HG03066 (cell line): Measurements from ENCODE around the gene PCDHB3.
"Not testable (repeated sequence)": the region's sequence is repeated elsewhere in the genome, so short reads cannot be mapped to it uniquely, and the experiment has no call there.

Source experiments
- ATAC-seq: cut with Tn5 transposase; IDR thresholded peaks from one replicate; pipeline ENCODE4 v1.9.1; 2021; ENCODE audit warnings: low read depth; ENCODE audit not compliant: unreplicated experiment

PCDHB3 gene

DNA sequence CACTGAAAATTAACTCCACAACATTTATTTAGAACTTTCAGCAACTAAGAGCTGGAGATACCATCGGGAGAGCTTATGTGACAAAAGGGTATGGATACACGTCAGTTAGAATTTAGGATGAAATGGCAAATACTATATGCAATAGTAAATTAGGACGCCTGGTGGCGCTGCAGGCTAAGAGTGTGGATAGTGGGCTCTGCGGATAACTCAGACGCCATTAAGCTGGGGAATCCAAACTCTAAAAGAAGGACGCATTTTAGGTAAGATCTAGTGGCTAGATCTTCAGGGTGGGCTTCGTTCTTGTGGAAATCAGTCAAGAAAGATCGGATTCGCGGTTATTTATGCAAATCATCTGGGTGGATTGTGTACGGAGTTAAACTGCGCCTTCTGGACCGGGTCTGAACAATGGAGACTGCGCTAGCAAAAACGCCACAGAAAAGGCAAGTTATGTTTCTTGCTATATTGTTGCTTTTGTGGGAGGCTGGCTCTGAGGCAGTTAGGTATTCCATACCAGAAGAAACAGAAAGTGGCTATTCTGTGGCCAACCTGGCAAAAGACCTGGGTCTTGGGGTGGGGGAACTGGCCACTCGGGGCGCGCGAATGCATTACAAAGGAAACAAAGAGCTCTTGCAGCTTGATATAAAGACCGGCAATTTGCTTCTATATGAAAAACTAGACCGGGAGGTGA, 34.9 kb downstream of the PCDHB3 start, which contains the start of gene PCDHB5:
TSS of gene PCDHB5 (plus strand) at position 177 of the 688 bp plus-strand sequence. CDS start at position 406, 229 bp downstream.
- ATAC-seq: no peak

DNA sequence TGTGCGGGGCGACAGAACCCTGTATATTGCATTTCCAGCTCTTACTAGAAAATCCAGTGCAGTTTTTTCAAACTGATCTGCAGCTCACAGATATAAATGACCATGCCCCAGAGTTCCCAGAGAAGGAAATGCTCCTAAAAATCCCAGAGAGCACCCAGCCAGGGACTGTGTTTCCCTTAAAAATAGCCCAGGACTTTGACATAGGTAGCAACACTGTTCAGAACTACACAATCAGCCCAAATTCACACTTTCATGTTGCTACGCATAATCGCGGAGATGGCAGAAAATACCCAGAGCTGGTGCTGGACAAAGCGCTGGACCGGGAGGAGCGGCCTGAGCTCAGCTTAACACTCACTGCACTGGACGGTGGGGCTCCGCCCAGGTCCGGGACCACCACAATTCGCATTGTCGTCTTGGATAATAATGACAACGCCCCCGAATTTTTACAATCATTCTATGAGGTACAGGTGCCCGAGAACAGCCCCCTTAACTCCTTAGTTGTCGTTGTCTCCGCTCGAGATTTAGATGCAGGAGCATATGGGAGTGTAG, 35.5 kb downstream of the PCDHB3 start:
- no peak for ATAC-seq

DNA sequence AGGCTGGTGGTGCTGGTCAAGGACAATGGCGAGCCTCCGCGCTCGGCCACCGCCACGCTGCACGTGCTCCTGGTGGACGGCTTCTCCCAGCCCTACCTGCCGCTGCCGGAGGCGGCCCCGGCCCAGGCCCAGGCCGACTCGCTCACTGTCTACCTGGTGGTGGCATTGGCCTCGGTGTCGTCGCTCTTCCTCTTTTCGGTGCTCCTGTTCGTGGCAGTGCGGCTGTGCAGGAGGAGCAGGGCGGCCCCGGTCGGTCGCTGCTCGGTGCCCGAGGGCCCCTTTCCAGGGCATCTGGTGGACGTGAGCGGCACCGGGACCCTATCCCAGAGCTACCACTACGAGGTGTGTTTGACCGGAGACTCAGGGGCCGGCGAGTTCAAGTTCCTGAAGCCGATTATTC, 37.1 kb downstream of the PCDHB3 start:
- ATAC-seq: not testable (repeated sequence)

DNA sequence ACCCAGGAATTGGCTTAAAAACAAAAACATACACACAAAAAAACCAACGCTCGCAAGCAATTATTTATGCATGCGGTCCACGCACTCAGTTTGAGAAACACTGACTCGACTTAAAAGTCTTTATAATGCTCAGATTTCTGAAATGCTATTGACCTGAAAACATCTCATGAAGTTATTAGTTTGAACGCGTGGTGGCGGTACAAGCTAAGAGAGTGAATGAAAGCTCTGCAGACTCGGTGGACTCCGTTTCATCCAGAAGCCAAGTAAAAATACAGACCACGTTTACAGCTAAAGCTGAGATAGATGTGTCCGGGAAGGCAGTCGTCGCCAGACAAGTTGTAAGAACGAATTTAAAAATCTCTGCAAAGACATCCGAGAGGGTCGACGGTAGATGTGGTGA, 49.5 kb downstream of the PCDHB3 start, which contains the start of gene PCDHB6:
TSS of gene PCDHB6 (plus strand) at position 246 of the 400 bp plus-strand sequence. CDS start 201 bp downstream, outside the sequence.
- no peak for ATAC-seq

DNA sequence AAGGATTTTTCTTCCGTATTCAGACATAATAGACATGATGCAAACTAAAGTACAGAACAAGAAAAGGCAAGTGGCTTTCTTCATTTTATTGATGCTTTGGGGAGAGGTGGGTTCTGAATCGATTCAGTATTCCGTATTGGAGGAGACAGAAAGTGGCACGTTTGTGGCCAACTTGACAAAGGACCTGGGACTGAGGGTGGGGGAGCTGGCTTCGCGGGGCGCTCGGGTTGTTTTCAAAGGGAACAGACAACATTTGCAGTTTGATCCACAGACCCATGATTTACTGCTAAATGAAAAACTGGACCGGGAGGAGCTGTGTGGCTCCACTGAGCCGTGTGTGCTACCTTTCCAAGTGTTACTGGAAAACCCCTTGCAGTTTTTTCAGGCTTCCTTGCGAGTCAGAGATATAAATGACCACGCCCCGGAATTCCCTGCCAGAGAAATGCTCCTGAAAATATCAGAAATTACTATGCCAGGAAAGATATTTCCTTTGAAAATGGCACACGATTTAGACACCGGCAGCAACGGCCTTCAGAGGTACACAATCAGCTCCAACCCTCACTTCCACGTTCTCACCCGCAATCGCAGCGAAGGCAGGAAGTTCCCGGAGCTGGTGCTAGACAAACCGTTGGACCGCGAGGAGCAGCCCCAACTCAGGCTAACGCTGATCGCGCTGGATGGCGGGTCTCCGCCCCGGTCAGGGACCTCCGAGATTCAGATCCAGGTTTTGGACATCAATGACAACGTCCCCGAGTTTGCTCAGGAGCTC, 50.1 kb downstream of the PCDHB3 start:
- ATAC-seq: no peak

DNA sequence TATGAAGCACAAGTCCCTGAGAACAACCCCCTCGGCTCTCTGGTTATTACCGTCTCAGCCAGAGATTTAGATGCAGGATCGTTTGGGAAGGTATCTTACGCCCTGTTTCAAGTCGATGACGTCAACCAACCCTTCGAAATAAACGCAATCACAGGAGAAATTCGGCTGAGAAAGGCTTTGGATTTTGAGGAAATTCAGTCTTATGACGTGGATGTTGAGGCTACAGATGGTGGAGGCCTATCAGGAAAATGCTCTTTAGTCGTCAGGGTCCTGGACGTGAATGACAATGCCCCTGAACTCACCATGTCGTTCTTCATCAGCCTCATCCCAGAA, 50.7 kb downstream of the PCDHB3 start:
- no peak for ATAC-seq

DNA sequence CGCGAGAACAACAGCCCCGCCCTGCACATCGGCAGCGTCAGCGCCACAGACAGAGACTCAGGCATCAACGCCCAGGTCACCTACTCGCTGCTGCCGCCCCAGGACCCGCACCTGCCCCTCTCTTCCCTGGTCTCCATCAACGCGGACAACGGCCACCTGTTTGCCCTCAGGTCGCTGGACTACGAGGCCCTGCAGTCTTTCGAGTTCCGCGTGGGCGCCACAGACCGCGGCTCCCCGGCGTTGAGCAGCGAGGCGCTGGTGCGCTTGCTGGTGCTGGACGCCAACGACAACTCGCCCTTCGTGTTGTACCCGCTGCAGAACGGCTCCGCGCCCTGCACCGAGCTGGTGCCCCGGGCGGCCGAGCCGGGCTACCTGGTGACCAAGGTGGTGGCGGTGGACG, 51.4 kb downstream of the PCDHB3 start:
- not testable (repeated sequence) for ATAC-seq

DNA sequence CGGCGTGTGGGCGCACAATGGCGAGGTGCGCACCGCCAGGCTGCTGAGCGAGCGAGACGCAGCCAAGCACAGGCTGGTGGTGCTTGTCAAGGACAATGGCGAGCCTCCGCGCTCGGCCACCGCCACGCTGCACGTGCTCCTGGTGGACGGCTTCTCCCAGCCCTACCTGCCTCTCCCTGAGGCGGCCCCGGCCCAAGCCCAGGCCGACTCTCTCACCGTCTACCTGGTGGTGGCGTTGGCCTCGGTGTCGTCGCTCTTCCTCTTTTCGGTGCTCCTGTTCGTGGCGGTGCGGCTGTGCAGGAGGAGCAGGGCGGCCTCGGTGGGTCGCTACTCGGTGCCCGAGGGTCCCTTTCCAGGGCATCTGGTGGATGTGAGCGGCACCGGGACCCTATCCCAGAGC, 51.8 kb downstream of the PCDHB3 start:
- not testable (repeated sequence) for ATAC-seq
